GM12878 (cell line): Measurements from ENCODE around the gene TBC1D2B. TPM values are rescaled to one million over a fixed set of nuclear protein-coding genes. Genes with fewer than 3 reads are reported as not detected.

Experiments used
- ATAC-seq: fragments of 200-7000 bp; cut with Tn5 transposase; 3 replicates; pipeline ENCODE4 v1.9.1; 2020; ENCODE audit warnings: mild to moderate bottlenecking, moderate library complexity
- BruUV-seq: library from RNA; stranded (reverse); fragments of 400-500 nt; replicated peaks from 2 replicates; lab custom pipeline; 2021; lab: Mats Ljungman, UMichigan
- CTCF ChIA-PET: fragments of 300-600 bp; sonication (Branson Sonifier 250); formaldehyde crosslinking; extraction: SDS; loops from one replicate; lab custom pipeline; 2021; ENCODE audit warnings: inconsistent platforms; lab: Yijun Ruan, JAX
- POLR2A ChIA-PET: fragments of 350-600 bp; formaldehyde crosslinking; extraction: SDS; loops from one replicate; lab custom pipeline; 2021; ENCODE audit warnings: inconsistent platforms; lab: Charles Lee
- RAD21 ChIA-PET: fragments of 300-600 bp; sonication (Branson Sonifier 250); formaldehyde crosslinking; loops from one replicate; lab custom pipeline; 2023; ENCODE audit warnings: antibody characterized with exemption; ENCODE audit not compliant: unreplicated experiment; lab: Charles Lee
- SMC1A ChIA-PET: fragments of 300-600 bp; sonication (Branson Sonifier 250); formaldehyde crosslinking; loops from one replicate; lab custom pipeline; 2023; ENCODE audit not compliant: unreplicated experiment, uncharacterized antibody; lab: Charles Lee
- DNase-seq: peaks from one replicate; pipeline ENCODE4 v3.0.0-alpha.2; 2011; ENCODE audit warnings: low read depth, low spot score
- FAIRE-seq: peaks from 3 replicates; lab custom pipeline; 2011; peaks lifted over from hg19 to GRCh38; lab: Jason Lieb, UNC
- H2AFZ ChIP-seq: 2 replicates; pipeline ENCODE4 v1.6.0; 2011; ENCODE audit warnings: low read depth, low read length, control low read depth; ENCODE audit not compliant: control insufficient read depth
- H3K27ac ChIP-seq: 2 replicates; pipeline ENCODE4 v1.5.1; 2011; ENCODE audit warnings: control low read depth; ENCODE audit not compliant: control insufficient read depth, insufficient read depth
- H3K27me3 ChIP-seq, 2 experiments: replicated peaks in 1 of 2; 2 replicates each; pipeline versions ENCODE4 v1.6.0 to v1.6.1; 2011; ENCODE audit warnings: low read length in 1 of 2; ENCODE audit not compliant: control insufficient read depth in 2 of 2, insufficient read depth in 2 of 2
- H3K36me3 ChIP-seq, 2 experiments: 2 replicates each; pipeline ENCODE4 v1.5.1; 2011; ENCODE audit warnings: low read length in 1 of 2; ENCODE audit not compliant: control insufficient read depth in 2 of 2, insufficient read depth in 2 of 2
- H3K4me1 ChIP-seq: 2 replicates; pipeline ENCODE4 v1.6.1; 2011; ENCODE audit warnings: mild to moderate bottlenecking, low read length, moderate library complexity, mixed read lengths; ENCODE audit not compliant: control insufficient read depth, insufficient read depth
- H3K4me2 ChIP-seq: 2 replicates; pipeline ENCODE4 v1.6.0; 2011; ENCODE audit warnings: control low read depth; ENCODE audit not compliant: control insufficient read depth, insufficient read depth
- H3K4me3 ChIP-seq: fragments of 200-600 bp; sonication (generic); 2 replicates; pipeline ENCODE4 v1.5.1; 2016
- H3K79me2 ChIP-seq: 2 replicates; pipeline ENCODE4 v1.6.0; 2011; ENCODE audit warnings: low read length; ENCODE audit not compliant: control insufficient read depth, insufficient read depth
- H3K9ac ChIP-seq: 2 replicates; pipeline ENCODE4 v1.8.0; 2011; ENCODE audit warnings: low read length, control low read depth, mixed read lengths; ENCODE audit not compliant: control insufficient read depth, insufficient read depth
- H3K9me3 ChIP-seq: replicated peaks from 3 replicates; pipeline ENCODE4 v1.5.1; 2011; ENCODE audit warnings: mild to moderate bottlenecking, low read length; ENCODE audit not compliant: control insufficient read depth, insufficient read depth
- H4K20me1 ChIP-seq: 2 replicates; pipeline ENCODE4 v1.6.0; 2011; ENCODE audit not compliant: control insufficient read depth, insufficient read depth
- BHLHE40 ChIP-seq, 2 experiments: fragments of 450-650 bp in 1 of 2; IDR thresholded peaks; 2 replicates each; pipeline ENCODE4 v1.6.1; 2011 to 2017; ENCODE audit warnings: low read depth in 2 of 2, borderline replicate concordance in 1 of 2, improper control_type of control experiment in 1 of 2, low read length in 1 of 2, mild to moderate bottlenecking in 1 of 2
- BRCA1 ChIP-seq: IDR thresholded peaks from 2 replicates; pipeline ENCODE4 v1.6.1; 2011; ENCODE audit warnings: low read depth, low read length, improper control_type of control experiment
- CHD1 ChIP-seq: IDR thresholded peaks from 2 replicates; pipeline ENCODE4 v1.6.1; 2012; ENCODE audit warnings: low read depth, low read length, improper control_type of control experiment
- CHD4 ChIP-seq: fragments of 200-600 bp; sonication (generic); IDR thresholded peaks from 2 replicates; pipeline ENCODE4 v1.6.1; 2016; ENCODE audit warnings: mild to moderate bottlenecking
- CREM ChIP-seq: IDR thresholded peaks from 2 replicates; pipeline ENCODE4 v1.6.1; 2014; ENCODE audit warnings: antibody characterized with exemption, low read depth
- GABPA ChIP-seq: IDR thresholded peaks from 2 replicates; pipeline ENCODE4 v1.6.1; 2014; ENCODE audit warnings: antibody characterized with exemption, low read depth, mild to moderate bottlenecking, inconsistent platforms
- POU2F2 ChIP-seq: IDR thresholded peaks from 3 replicates; pipeline ENCODE4 v1.6.1; 2011; ENCODE audit warnings: low read depth, mild to moderate bottlenecking, low read length, borderline replicate concordance
- RAD21 ChIP-seq: IDR thresholded peaks from 2 replicates; pipeline ENCODE4 v1.6.1; 2011; ENCODE audit warnings: mild to moderate bottlenecking, low read depth, low read length, moderate library complexity; ENCODE audit not compliant: insufficient read depth
- SIN3A ChIP-seq: IDR thresholded peaks from 2 replicates; pipeline ENCODE4 v1.6.1; 2012; ENCODE audit warnings: low read depth, low read length, improper control_type of control experiment
- YY1 ChIP-seq: IDR thresholded peaks from 2 replicates; pipeline ENCODE4 v1.6.1; 2011; ENCODE audit warnings: low read depth, mild to moderate bottlenecking, low read length
- ZBED1 ChIP-seq: IDR thresholded peaks from 2 replicates; pipeline ENCODE4 v1.6.1; 2016; ENCODE audit warnings: borderline replicate concordance
- ZNF274 ChIP-seq: IDR thresholded peaks from one replicate; pipeline ENCODE4 v1.8.0; 2011; ENCODE audit not compliant: insufficient read length, insufficient read depth
- WGBS: methylation state at CpG from one replicate; pipeline ENCODE4 v1.1.6; 2016; ENCODE audit warnings: low lambda C conversion rate; ENCODE audit not compliant: insufficient replicate concordance, insufficient coverage; ENCODE audit errors: missing lambda C conversion rate; 5-methylcytosine and 5-hydroxymethylcytosine counted together
- in situ Hi-C: fragments of 300-500 bp; cut with MboI; formaldehyde crosslinking; loops from 9 replicates; pipeline ENCODE4 v1.14.3; 2018; ENCODE audit warnings: mixed read lengths
- intact Hi-C: fragments of 100-400 bp; cut with micrococcal nuclease; formaldehyde crosslinking; loops from one replicate; pipeline ENCODE4 v1.14.2; 2022; ENCODE audit not compliant: unreplicated experiment
- polyA plus RNA-seq, 11 experiments: library from polyadenylated mRNA; depleted of rRNA in 4 of 11; unstranded in 6 of 11; stranded (reverse) in 5 of 11; fragments of >200 nt; fragmentation: Nextera tagmentation in 4 of 11; fragmentation: Illumina TruSeq in 1 of 11; extraction: Ambion mirVana in 4 of 11; extraction: Trizol in 1 of 11; gene quantifications; 1 replicate in 1 of 11; 2 replicates in 10 of 11; pipeline versions ENCODE4 v1.2.1 to v1.2.3, GENCODE V29; 2011 to 2016; ENCODE audit warnings: inconsistent platforms in 2 of 11, missing spikeins in 2 of 11, low read depth in 1 of 11
- total RNA-seq, 4 experiments: library from RNA; depleted of rRNA in 3 of 4; stranded (reverse); fragments of >200 nt in 3 of 4; fragmentation: Illumina TruSeq in 1 of 4; extraction: Trizol in 1 of 4; gene quantifications; 2 replicates each; pipeline versions ENCODE4 v1.2.1 to v1.2.3, GENCODE V29; 2013 to 2021
- TF ChIP-seq, protein P1 (sequence below): fragments of 450-650 bp; IDR thresholded peaks from 2 replicates; pipeline ENCODE4 v1.6.1; 2017; ENCODE audit warnings: mild to moderate bottlenecking, moderate library complexity
- TF ChIP-seq, protein P2 (sequence below): fragments of 450-650 bp; IDR thresholded peaks from 2 replicates; pipeline ENCODE4 v1.6.1; 2017; ENCODE audit warnings: mild to moderate bottlenecking
- TF ChIP-seq, protein P3 (sequence below): fragments of 450-650 bp; IDR thresholded peaks from 2 replicates; pipeline ENCODE4 v1.6.1; 2016; ENCODE audit warnings: mild to moderate bottlenecking, moderate library complexity, borderline replicate concordance

The TBC1D2B gene
- total and polyA plus RNA-seq, 10 of the 15 experiments (the other 5 are each of a cell fraction or from before 2014, with no cell fraction given): 1.3 to 53.4 (median 19.4) TPM

DNA sequence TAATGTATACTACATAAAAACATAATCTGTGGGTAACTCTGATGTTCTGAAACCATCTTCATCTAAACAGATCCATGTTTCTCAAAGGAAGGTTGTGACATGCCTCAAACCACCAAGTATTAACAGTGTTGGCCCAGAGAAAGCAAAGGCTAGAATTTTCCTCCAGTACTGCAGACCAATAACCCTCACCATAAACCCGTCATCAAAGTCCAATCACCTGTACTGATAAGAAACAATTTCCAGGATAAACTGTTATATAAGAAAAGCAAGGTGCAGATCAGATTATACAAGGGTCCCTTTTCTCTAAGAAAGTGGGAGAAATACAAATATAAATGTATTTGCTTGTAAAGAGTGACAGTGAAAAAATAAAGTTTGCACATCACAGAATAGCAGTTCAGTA is 32.3 kb downstream of the TBC1D2B start:
- ChIA-PET RAD21 (interaction anchor here (1.0 to 1.9 kb wide), 7 partner anchors 10 to 63 kb away, joined by 3 to 17 read pairs (median 4); no protein-coding TSS in a partner anchor), CTCF (interaction anchor here (0.8 to 1.3 kb wide), 9 partner anchors 8 to 135 kb away, joined by 3 to 6 read pairs (median 4); no protein-coding TSS in a partner anchor), SMC1A (interaction anchor here (0.8 to 14.4 kb wide), 9 partner anchors 9 to 63 kb away, joined by 3 to 305 read pairs (median 5); no protein-coding TSS in a partner anchor), POLR2A (interaction anchor here (1.0 to 1.4 kb wide), 4 partner anchors 9 to 31 kb away, joined by 3 to 5 read pairs (median 4); no protein-coding TSS in a partner anchor)
- in situ Hi-C loops: no loop called here
- H4K20me1 ChIP-seq: no peaks in the 10 kb centered on the region
- no peak overlapping the region for H3K27ac ChIP-seq
- H3K79me2 ChIP-seq: peaks cover 16% of the 10 kb centered on the region
- H3K4me1 ChIP-seq: peaks cover 38% of the 10 kb centered on the region
- H3K4me3 ChIP-seq: no peak overlapping the region
- no TSS peak for BruUV-seq
- H3K27me3 ChIP-seq: no peaks in the 10 kb centered on the region
- H2AFZ ChIP-seq: no peak overlapping the region
- FAIRE-seq (no peak), DNase-seq (no peak), ATAC-seq (no peak)
- H3K9ac ChIP-seq: no peak overlapping the region
- peaks cover 0 to 24% of the 10 kb centered on the region in 2 experiments for H3K36me3 ChIP-seq
- intact Hi-C loops: no loop called here
- no peak overlapping the region for H3K4me2 ChIP-seq
- WGBS: 100% methylated on average over 1 of the region's 1 CpG
- H3K9me3 ChIP-seq: no peaks in the 10 kb centered on the region
- TF ChIP-seq, protein P1, sequence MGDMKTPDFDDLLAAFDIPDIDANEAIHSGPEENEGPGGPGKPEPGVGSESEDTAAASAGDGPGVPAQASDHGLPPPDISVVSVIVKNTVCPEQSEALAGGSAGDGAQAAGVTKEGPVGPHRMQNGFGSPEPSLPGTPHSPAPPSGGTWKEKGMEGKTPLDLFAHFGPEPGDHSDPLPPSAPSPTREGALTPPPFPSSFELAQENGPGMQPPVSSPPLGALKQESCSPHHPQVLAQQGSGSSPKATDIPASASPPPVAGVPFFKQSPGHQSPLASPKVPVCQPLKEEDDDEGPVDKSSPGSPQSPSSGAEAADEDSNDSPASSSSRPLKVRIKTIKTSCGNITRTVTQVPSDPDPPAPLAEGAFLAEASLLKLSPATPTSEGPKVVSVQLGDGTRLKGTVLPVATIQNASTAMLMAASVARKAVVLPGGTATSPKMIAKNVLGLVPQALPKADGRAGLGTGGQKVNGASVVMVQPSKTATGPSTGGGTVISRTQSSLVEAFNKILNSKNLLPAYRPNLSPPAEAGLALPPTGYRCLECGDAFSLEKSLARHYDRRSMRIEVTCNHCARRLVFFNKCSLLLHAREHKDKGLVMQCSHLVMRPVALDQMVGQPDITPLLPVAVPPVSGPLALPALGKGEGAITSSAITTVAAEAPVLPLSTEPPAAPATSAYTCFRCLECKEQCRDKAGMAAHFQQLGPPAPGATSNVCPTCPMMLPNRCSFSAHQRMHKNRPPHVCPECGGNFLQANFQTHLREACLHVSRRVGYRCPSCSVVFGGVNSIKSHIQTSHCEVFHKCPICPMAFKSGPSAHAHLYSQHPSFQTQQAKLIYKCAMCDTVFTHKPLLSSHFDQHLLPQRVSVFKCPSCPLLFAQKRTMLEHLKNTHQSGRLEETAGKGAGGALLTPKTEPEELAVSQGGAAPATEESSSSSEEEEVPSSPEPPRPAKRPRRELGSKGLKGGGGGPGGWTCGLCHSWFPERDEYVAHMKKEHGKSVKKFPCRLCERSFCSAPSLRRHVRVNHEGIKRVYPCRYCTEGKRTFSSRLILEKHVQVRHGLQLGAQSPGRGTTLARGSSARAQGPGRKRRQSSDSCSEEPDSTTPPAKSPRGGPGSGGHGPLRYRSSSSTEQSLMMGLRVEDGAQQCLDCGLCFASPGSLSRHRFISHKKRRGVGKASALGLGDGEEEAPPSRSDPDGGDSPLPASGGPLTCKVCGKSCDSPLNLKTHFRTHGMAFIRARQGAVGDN: no peak
- TF ChIP-seq ZBED1 (no peak), BHLHE40 (IDR thresholded peaks at IDR 0.05; ENCODE audit: borderline replicate concordance in 1 of 2, low read depth in 2 of 2, low read length in 1 of 2) (no peak), BRCA1 (no peak), SIN3A (no peak), CHD1 (no peak), CREM (no peak), POU2F2 (no peak), YY1 (no peak), GABPA (no peak), ZNF274 (no peak), CHD4 (no peak), RAD21 (no peak)
- TF ChIP-seq, protein P2, sequence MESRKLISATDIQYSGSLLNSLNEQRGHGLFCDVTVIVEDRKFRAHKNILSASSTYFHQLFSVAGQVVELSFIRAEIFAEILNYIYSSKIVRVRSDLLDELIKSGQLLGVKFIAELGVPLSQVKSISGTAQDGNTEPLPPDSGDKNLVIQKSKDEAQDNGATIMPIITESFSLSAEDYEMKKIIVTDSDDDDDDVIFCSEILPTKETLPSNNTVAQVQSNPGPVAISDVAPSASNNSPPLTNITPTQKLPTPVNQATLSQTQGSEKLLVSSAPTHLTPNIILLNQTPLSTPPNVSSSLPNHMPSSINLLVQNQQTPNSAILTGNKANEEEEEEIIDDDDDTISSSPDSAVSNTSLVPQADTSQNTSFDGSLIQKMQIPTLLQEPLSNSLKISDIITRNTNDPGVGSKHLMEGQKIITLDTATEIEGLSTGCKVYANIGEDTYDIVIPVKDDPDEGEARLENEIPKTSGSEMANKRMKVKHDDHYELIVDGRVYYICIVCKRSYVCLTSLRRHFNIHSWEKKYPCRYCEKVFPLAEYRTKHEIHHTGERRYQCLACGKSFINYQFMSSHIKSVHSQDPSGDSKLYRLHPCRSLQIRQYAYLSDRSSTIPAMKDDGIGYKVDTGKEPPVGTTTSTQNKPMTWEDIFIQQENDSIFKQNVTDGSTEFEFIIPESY: no peak
- TF ChIP-seq, protein P3, sequence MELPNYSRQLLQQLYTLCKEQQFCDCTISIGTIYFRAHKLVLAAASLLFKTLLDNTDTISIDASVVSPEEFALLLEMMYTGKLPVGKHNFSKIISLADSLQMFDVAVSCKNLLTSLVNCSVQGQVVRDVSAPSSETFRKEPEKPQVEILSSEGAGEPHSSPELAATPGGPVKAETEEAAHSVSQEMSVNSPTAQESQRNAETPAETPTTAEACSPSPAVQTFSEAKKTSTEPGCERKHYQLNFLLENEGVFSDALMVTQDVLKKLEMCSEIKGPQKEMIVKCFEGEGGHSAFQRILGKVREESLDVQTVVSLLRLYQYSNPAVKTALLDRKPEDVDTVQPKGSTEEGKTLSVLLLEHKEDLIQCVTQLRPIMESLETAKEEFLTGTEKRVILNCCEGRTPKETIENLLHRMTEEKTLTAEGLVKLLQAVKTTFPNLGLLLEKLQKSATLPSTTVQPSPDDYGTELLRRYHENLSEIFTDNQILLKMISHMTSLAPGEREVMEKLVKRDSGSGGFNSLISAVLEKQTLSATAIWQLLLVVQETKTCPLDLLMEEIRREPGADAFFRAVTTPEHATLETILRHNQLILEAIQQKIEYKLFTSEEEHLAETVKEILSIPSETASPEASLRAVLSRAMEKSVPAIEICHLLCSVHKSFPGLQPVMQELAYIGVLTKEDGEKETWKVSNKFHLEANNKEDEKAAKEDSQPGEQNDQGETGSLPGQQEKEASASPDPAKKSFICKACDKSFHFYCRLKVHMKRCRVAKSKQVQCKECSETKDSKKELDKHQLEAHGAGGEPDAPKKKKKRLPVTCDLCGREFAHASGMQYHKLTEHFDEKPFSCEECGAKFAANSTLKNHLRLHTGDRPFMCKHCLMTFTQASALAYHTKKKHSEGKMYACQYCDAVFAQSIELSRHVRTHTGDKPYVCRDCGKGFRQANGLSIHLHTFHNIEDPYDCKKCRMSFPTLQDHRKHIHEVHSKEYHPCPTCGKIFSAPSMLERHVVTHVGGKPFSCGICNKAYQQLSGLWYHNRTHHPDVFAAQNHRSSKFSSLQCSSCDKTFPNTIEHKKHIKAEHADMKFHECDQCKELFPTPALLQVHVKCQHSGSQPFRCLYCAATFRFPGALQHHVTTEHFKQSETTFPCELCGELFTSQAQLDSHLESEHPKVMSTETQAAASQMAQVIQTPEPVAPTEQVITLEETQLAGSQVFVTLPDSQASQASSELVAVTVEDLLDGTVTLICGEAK: no peak
